Tibial artery (tissue), 4 donors: Measurements from ENCODE around the gene CAPN11.

Source experiments
- DNase-seq, 2 donors: peaks; one replicate each; pipeline ENCODE4 v3.0.0-alpha.2; 2019
- H3K27ac ChIP-seq, 2 donors: fragments of 200-600 bp; sonication (generic) in 1 of 2; 1 replicate in 1 of 2; 2 replicates in 1 of 2; pipeline ENCODE4 v1.5.1; 2018 to 2019; ENCODE audit warnings: mild to moderate bottlenecking in 1 of 2
- H3K27me3 ChIP-seq, 2 donors: fragments of 200-600 bp; sonication (generic) in 1 of 2; one replicate each; pipeline versions ENCODE4 v1.5.1 to v1.6.0; 2016 to 2019
- H3K36me3 ChIP-seq, 3 donors: fragments of 200-600 bp; sonication (generic) in 2 of 3; one replicate each; pipeline ENCODE4 v1.5.1; 2016 to 2019; ENCODE audit warnings: mild to moderate bottlenecking in 2 of 3
- H3K4me1 ChIP-seq, 4 donors: fragments of 200-600 bp; sonication (generic) in 2 of 4; 1 replicate in 3 of 4; 2 replicates in 1 of 4; pipeline ENCODE4 v1.5.1; 2016 to 2019
- H3K4me3 ChIP-seq, 2 donors: fragments of 200-600 bp; sonication (generic) in 1 of 2; 1 replicate in 1 of 2; 2 replicates in 1 of 2; pipeline ENCODE4 v1.5.1; 2018 to 2019; ENCODE audit warnings: mild to moderate bottlenecking in 2 of 2
- H3K9me3 ChIP-seq, 3 donors: fragments of 200-600 bp; sonication (generic) in 1 of 3; one replicate each; pipeline ENCODE4 v1.5.1; 2016 to 2019
- CTCF ChIP-seq, 2 experiments: fragments of 200-600 bp in 1 of 2; fragments of 450-650 bp in 1 of 2; IDR thresholded peaks; one replicate each; pipeline ENCODE4 v1.5.1; 2017 to 2019; ENCODE audit warnings: antibody characterized with exemption in 2 of 2, mild to moderate bottlenecking in 1 of 2, moderate library complexity in 1 of 2
- intact Hi-C: fragments of 100-400 bp; cut with DNase I; formaldehyde crosslinking; loops from one replicate; pipeline ENCODE4 v1.15.0; 2023; ENCODE audit warnings: low total_unique reads

CAPN11 gene

GRCh38 chr6:44207966-44208365 lies 49.3 kb downstream of the CAPN11 start:
- no peak overlapping the region for H3K4me3 ChIP-seq
- intact Hi-C loops = no loop called here
- H3K27me3 ChIP-seq = no peaks in the 10 kb centered on the region
- no peak for DNase-seq
- no peaks in the 10 kb centered on the region for H3K4me1 ChIP-seq
- H3K36me3 ChIP-seq = no peaks in the 10 kb centered on the region
- TF ChIP-seq CTCF (IDR thresholded peaks at IDR 0.05) = no peak
- no peaks in the 10 kb centered on the region for H3K9me3 ChIP-seq
- H3K27ac ChIP-seq = no peak overlapping the region

GRCh38 chr6:44211284-44211683 lies 52.7 kb downstream of the CAPN11 start:
- no peak overlapping the region for H3K27ac ChIP-seq
- no peaks in the 10 kb centered on the region for H3K36me3 ChIP-seq
- H3K9me3 ChIP-seq = no peaks in the 10 kb centered on the region
- intact Hi-C loops = no loop called here
- H3K27me3 ChIP-seq = no peaks in the 10 kb centered on the region
- no peak for TF ChIP-seq CTCF (IDR thresholded peaks at IDR 0.05)
- H3K4me3 ChIP-seq = no peak overlapping the region
- no peaks in the 10 kb centered on the region for H3K4me1 ChIP-seq
- DNase-seq = no peak

- no peak overlapping the region for H3K27ac ChIP-seq
- DNase-seq = no peak
Measured at GRCh38 chr6:44214307-44214706, 55.7 kb downstream of the CAPN11 start.

GRCh38 chr6:44216677-44217331 lies 58.2 kb downstream of the CAPN11 start, which contains the start of gene MYMX:
Gene MYMX (plus strand): TSS chr6:44216926. CDS start chr6:44217472, 546 bp downstream.
- Histone ChIP-seq H3K4me3 (no peak within 1 kb of the TSS), H3K9me3 (no peaks in the 10 kb centered on the region), H3K27ac (peak within 1 kb of the TSS; percentile 97 to 99), H3K4me1 (peaks cover 0 to 48% (median 37%) of the 10 kb centered on the region in 4 donors), H3K27me3 (no peaks in the 10 kb centered on the region), H3K36me3 (no peaks in the 10 kb centered on the region)
- intact Hi-C loops = no loop called here
- DNase-seq = peak; percentile 59 to 71
- no peak for TF ChIP-seq CTCF (IDR thresholded peaks at IDR 0.05)

More at GRCh38 chr6:44214307-44214706, 55.7 kb downstream of the CAPN11 start:
- no peaks in the 10 kb centered on the region for H3K9me3 ChIP-seq
- intact Hi-C loops = no loop called here
- H3K27me3 ChIP-seq = no peaks in the 10 kb centered on the region
- no peaks in the 10 kb centered on the region for H3K36me3 ChIP-seq
- H3K4me3 ChIP-seq = no peak overlapping the region
- no peak for TF ChIP-seq CTCF (IDR thresholded peaks at IDR 0.05)
- H3K4me1 ChIP-seq = peaks cover 0 to 26% (median 24%) of the 10 kb centered on the region in 4 donors

- no peak overlapping the region for H3K4me3 ChIP-seq
- H3K27ac ChIP-seq = peak overlapping the region; percentile 97 to 99
- no peaks in the 10 kb centered on the region for H3K27me3 ChIP-seq
- H3K9me3 ChIP-seq = no peaks in the 10 kb centered on the region
- peaks cover 0 to 56% (median 44%) of the 10 kb centered on the region in 4 donors for H3K4me1 ChIP-seq
- DNase-seq = peak; percentile 50 to 92
- no peak for TF ChIP-seq CTCF (IDR thresholded peaks at IDR 0.05)
- H3K36me3 ChIP-seq = no peaks in the 10 kb centered on the region
- intact Hi-C loops = no loop called here
Measured at GRCh38 chr6:44217332-44218143, 58.9 kb downstream of the CAPN11 start.
